Embryonic facial prominence (tissue), 1 donor: Measurements from ENCODE around the gene CD2.
"Not testable (repeated sequence)": the region's sequence is repeated elsewhere in the genome, so short reads cannot be mapped to it uniquely, and the experiment has no call there.

Source experiments
- DNase-seq: peaks from one replicate; pipeline ENCODE4 v3.0.0-alpha.2; 2016; ENCODE audit errors: extremely low spot score

CD2 gene

GRCh38 chr1:116732726-116733125 lies 21.5 kb upstream of the CD2 start:
- no peak for DNase-seq

GRCh38 chr1:116733476-116734365 lies 20.5 kb upstream of the CD2 start:
- no peak for DNase-seq

- DNase-seq: no peak
These were observed 19.0 kb upstream of the CD2 start for GRCh38 chr1:116735246-116735645.

- peak; percentile 46 for DNase-seq
These were observed 17.0 kb upstream of the CD2 start for GRCh38 chr1:116737020-116737854.

- DNase-seq: no peak
These were observed 16.3 kb upstream of the CD2 start for GRCh38 chr1:116737855-116738321.

GRCh38 chr1:116738673-116739370 lies 15.4 kb upstream of the CD2 start:
- no peak for DNase-seq

- no peak for DNase-seq
These were observed 14.7 kb upstream of the CD2 start for GRCh38 chr1:116739371-116740012.

- no peak for DNase-seq
These were observed 13.9 kb upstream of the CD2 start for GRCh38 chr1:116740296-116740695.

- no peak for DNase-seq
These were observed 13.5 kb upstream of the CD2 start for GRCh38 chr1:116740746-116741145.

- DNase-seq: no peak
These were observed 12.2 kb upstream of the CD2 start for GRCh38 chr1:116741836-116742565.

GRCh38 chr1:116743535-116743934 lies 10.7 kb upstream of the CD2 start:
- no peak for DNase-seq

GRCh38 chr1:116748272-116748671 lies 6.0 kb upstream of the CD2 start:
- DNase-seq: no peak

- no peak for DNase-seq
These were observed 3.1 kb upstream of the CD2 start for GRCh38 chr1:116751146-116751545.

GRCh38 chr1:116751621-116752020 lies 2.6 kb upstream of the CD2 start:
- DNase-seq: no peak

- no peak for DNase-seq
These were observed 918 bp upstream of the CD2 start for GRCh38 chr1:116753312-116753711.

GRCh38 chr1:116755066-116755465 lies 836 bp downstream of the CD2 start:
- DNase-seq: no peak

- DNase-seq: no peak
These were observed 1.5 kb downstream of the CD2 start for GRCh38 chr1:116755681-116756080.

GRCh38 chr1:116756092-116756491 lies 1.9 kb downstream of the CD2 start:
- not testable (repeated sequence) for DNase-seq

- not testable (repeated sequence) for DNase-seq
These were observed 4.2 kb downstream of the CD2 start for GRCh38 chr1:116758456-116758815.

GRCh38 chr1:116759636-116760035 lies 5.4 kb downstream of the CD2 start:
- no peak for DNase-seq

- no peak for DNase-seq
These were observed 6.3 kb downstream of the CD2 start for GRCh38 chr1:116760487-116760886.
